GM10847 (cell line): ENCODE results near the gene MAP3K4.

Source experiments
- POLR2A ChIP-seq: IDR thresholded peaks from 2 replicates; pipeline ENCODE4 v1.6.1; 2011; ENCODE audit not compliant: insufficient read length; ENCODE audit errors: extremely low read depth

The MAP3K4 gene

DNA sequence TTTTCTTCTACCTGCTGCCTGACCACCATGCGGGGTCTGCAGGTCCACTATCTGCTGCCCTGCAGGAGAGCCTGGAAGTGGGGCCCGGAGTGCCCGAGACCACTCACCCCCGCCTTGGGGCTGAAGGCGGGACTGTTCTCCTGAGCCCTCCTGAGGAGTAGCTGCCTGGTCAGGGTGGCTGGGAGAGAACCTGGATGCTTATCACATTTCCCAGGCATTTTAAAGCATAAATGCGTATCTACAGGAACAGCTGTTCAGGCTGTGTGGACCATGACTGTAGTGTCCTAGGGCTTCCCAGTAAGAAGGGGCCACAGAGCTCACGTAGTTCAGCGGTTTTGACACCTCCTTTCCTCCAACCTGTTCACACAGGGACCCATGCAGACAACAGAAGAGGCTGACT is 159.0 kb downstream of the MAP3K4 start:
- TF ChIP-seq POLR2A, result no peak

DNA sequence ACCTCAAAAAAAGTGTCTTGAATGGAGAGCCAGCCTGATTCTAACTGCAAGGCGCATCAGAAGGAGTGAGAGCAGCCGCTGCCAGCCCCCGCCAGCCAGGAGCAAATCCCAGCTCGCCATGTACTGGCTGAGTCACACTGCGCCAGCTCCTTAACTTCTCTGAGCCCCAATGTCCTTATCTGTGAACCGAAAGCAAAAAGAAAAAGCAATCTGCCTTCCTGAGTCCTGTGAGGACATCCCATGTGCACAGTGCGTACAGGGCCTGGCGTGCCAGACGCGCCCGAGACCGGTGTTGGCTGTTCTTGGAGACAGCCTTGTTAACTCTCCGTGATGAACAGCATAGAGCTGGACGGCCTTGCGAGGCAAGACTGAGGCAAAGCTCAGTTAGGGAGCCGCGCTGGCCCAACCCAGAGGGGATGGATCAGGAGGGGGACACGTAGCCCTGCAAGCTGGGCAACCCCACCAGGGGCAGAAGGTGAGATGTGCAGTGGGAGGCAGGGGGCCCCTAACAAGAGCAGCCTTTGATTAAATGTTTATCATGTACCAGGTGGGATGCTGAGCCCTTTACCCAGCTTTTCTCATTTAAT is 159.6 kb downstream of the MAP3K4 start:
- no peak for TF ChIP-seq POLR2A

DNA sequence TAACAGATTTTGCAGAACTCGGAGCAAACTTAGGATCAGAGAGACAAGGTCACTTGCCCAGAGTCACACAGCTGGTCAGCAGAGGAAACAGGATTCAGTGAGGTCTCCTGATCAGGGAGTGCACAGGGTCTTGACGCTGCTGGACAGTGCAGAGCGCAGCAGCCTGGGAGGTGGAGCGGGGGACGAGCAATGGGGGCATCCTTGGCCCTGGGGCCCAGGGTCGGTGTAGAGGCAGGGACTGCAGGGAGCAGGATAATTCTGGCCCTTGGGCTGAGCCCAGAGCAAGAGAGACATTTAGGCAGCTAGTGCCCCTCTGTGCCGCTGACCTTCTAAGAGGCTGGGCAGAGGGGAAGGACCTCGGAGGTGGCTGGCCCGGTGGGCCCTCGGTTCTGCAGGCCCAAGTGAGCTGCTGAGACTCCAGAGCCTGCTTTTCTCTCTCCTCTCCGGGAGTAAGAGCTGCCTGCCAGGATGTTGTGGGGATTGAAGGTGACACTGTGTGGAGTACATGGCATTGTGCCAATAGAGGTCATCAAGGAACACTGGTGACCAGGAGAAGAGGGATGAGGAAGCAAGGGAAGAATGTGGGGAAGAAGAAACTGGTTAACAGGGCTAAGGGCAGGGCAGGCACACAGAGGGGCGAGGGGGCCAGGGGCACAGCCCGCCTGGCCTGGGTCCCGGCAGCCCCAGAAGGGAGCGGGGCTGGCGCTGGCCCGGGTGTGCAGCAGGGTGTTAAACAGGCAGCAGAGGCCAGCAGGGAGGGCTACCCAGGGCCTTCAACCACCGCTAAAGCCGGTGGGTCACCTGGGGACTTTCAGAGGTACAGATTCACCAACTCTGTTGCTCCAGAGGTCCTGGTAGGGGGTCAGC is 160.3 kb downstream of the MAP3K4 start:
- no peak for TF ChIP-seq POLR2A

DNA sequence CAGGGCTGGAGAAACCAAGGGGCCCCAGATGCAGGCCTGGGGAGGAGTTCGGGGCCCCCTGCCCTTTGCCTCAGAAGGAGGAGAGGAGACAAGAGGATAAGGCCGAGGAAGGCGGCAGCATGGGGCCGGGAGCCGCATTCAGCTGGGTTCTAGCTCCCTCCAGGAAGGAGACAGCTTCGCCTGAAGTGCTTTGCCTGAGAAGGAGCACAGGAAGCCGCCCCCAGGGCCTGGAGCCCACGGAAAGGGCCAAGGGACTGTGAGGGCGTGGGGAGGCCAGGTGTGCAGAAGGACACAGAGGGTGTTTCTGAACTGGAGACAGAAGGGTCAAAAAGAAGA is 160.9 kb downstream of the MAP3K4 start:
- TF ChIP-seq POLR2A, result no peak

DNA sequence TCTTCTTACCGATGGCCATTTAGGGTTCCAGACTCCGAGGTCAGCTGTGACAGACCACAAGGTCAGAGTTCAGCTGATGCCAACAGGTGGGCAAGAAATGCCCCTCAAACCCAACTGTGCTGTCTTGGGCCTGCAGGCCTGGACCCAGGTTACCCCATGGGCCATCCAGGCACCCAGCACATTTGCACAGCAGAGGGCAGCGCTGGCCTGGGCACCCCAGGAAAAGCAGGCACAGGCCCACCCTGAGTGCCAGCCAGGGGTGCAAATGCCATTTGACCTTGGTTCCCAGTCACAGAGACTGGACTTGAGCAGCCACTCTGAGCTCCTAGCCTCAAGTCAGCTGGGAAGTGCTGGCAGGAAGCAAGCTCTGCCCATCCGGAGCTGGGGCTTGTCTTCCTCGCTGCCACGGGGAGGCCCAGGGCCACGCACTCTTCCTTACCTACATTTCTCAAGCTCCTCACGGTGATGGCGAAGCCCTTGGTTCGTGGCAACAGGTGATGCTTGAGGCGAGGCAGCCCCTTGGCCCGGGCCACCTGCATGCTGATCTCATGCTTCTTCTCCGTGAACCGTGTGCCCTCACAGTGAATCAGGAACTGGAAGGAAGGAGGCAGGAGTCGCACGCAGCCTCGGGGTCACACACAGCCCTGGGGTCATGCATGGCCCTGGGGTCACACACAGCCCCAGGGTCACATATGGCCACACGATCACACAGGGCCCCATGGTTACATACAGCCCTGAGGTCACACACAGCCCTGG is 161.5 kb downstream of the MAP3K4 start:
- no peak for TF ChIP-seq POLR2A

DNA sequence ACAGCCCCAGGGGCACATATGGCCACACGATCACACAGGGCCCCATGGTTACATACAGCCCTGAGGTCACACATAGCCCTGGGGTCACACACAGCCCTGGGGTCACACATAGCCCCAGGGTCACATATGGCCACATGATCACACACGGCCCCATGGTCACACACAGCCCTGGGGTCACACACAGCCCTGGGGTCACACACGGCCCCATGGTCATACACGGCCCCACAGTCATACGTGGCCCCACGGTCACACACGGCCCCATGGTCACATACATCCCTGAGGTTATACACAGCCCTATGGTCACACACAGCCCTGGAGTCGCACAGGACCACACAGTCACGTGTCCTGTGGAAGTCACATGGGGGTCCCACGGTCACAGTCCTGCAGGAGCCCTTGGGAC is 162.2 kb downstream of the MAP3K4 start:
- no peak for TF ChIP-seq POLR2A

DNA sequence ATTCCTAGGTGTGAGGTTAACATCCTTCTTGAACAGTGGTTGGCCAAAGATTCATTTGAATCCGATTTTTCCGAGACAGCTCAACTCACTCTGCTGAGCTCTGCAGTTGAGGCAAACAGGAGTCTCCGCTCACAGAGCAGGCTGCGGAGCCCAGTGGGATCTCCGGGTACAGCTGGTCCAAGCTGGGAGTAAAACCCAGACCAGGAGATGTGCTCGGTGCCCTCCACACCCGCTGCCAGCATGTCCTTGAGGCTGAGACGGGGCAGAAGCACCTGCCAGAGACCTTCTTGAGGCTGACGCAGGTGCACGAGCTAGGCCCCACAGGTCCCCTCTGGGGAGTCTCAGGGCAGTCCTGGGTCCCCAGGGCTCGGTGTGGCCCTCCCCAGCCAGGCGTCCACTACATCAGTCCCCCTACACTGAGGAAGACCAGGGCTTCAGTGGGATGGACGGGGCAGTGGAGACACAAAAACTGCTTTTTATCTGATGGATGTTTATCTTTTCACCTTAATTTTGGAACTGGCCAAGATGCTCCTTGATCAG is 163.3 kb downstream of the MAP3K4 start:
- TF ChIP-seq POLR2A, result no peak

DNA sequence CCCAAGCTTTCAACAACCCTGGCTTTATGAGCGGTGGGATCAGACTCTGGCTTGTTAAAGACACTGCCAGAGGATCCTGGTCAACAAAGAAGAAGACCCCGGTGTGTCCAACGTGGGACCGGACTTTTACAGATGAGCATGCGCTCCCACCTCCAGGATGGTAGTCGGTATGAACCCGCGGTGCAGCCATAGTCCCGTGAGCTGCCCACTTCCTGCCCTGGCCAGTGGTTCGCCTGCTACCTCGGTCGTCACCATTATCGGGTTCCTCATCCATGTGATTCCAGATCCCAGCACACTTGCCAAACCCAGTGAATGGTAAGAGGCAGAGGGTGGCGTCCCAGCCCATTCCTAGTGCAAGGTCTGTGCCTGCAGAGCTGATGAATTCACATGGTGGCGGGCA is 169.6 kb downstream of the MAP3K4 start:
- no peak for TF ChIP-seq POLR2A

DNA sequence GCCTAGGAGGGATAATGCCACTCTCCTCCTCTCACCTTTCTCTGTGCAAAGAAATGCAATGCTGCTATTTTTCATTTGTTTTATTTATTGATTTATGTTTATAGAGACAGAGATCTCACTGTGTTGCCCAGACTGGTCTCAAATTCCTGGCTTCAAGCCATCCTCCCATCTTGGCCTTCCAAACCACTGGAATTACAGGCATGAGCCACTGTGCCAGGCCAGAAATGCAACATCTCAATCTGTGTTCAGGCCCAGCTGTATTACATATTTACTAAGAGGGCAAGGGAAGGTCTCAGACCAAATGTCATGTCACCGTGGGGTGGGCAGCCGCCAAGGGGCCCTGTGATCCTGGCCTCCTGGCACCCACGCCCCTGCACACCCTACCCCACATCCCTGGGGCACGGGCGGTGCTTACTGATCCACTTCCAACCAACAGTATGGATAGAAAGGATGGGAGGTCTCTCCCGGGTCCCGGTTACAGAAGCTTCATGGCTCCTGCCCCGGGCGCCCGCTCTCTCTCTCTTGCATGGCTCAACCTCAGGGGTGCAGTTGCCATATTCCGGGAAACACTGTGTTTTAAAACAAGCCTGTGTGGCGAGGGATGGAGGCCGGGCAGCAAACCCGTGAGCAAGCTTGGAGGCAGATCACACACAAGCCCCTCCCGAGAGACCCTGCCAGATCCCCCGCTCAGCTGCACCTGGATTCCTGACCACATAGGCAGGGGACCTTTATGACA is 170.5 kb downstream of the MAP3K4 start:
- TF ChIP-seq POLR2A, result no peak

DNA sequence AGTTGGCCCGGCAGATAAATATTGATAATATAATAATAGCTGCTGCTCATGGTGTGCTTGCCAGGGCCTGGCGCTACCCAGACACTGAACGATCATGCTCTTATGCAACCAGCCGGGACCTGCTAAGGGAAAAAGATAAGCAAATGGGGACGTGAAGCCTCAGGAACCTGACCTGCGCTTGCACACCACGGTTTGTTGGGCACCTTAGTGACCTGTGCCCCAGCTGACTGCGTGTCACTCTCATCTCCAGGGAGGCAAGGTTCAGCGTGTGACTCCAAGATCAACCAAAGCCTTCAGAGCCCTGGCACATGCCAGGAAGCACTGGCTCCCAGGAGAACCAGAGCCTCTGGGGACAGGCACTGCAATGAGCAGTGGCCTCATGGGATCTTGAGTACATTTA is 171.2 kb downstream of the MAP3K4 start:
- TF ChIP-seq POLR2A, result no peak

DNA sequence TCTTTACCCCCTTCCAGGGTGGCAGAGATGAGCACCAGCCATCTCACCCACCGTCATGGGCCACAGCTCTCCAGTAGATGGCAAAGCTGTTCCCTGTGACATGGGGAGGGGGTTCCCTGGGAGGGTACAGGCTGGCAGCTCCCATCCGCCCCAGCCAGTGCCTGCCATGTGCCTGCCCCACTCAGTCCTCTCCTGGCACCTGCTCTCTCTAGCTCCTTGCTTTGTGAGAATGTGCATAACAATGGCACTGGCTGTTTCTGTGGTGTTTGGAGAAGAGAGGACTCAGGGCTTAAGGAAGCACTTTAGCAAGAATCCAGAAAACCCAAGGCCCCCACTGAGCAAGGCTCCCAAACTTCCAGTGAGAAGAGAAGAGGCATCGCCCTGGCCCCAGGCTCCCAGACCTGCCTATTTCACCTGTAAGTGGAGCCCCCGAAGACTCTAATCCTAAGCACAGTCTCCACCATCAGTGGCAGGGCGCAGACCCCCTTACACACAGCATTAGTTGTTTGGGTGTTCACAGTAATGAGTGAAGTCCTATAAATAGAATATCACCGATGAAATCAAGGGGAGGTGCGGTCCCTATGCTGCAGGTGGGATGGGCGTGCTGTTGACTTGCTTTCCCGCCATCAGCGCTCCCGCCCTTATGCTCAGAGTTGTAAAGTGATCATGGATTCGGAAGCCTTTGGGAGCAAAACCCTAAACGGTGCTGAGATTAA is 172.1 kb downstream of the MAP3K4 start:
- no peak for TF ChIP-seq POLR2A

DNA sequence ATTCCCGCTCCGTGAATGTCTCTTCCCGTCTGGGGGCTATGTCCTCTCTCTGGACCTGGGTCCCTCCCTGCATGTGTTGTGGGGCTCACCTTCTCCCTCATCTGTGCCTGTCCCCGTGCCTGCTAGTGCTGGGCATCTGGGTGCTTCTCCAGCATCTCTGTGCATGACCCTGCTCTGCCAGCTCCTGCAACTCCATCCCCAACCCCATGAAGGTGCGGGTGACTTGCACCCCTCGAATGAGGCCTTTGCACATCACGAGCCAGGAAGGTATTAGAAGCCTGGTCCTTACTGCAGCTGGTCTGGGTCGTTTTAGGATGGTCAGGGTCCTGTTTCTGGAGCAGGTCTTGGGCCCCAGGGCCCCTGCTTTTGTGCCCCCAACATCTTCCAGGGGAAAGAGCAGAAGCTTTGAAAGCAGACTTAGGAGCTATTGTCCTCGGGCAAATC is 172.6 kb downstream of the MAP3K4 start:
- no peak for TF ChIP-seq POLR2A

DNA sequence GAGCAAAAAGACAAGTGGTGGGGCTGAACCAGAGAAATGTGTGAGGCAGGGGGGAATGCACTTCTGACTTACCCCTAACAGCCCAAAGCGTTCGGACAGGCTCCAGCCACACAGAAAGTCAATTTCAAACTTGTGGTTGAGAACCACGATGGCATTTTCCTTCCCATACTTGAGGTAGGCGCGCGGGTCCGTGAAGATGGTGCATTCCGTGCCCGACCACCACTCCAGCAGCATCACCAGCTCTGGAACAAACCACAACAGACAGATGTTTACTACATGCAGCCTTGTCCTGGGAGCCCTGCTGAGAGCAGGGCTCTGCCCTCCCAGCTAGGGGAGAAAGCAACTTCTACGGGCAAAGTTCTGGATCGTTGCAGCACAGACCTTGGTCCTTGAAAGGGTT is 174.6 kb downstream of the MAP3K4 start:
- TF ChIP-seq POLR2A, result no peak

DNA sequence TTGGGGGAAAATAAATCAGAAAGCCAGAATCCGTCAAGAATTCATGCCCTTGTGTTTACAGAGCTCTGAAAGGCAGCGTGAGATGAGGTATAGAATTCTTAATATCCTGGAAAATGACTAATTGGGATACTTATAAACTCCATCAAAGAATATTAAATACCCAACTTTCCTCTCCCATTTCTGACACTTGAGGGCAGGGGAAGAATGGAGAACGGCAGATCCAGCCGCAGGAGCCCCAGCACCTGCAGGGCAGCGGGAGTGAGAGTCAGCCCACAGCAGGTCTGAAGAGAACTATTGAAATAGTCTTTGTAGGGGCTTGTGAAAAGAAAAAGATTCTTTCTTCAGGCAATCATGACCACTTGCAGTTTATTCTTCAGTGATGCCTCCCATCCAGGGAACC is 175.1 kb downstream of the MAP3K4 start:
- no peak for TF ChIP-seq POLR2A
